Measurements from ENCODE around the gene PGAM5. TPM values are rescaled to one million over a fixed set of nuclear protein-coding genes. Genes with fewer than 3 reads are reported as not detected.
A peak's percentile ranks its signal among the peaks of the same experiment; 100 is the strongest.

The PGAM5 gene
- total RNA-seq, 1 experiment from 2014 or later: 135 TPM

GRCh38 chr12:132695431-132695830 is 15.2 kb upstream of the PGAM5 start:
- POLR2A ChIA-PET (ENCODE audit: unreplicated experiment): no interaction called here
- H3K27ac ChIP-seq (ENCODE audit: low read length): no peak overlapping the region
- no peaks in the 10 kb centered on the region for H3K27me3 ChIP-seq (ENCODE audit: low read length)
- H3K79me2 ChIP-seq (ENCODE audit: low read length): no peaks in the 10 kb centered on the region
- H3K9ac ChIP-seq (ENCODE audit: low read length): no peak overlapping the region
- no peaks in the 10 kb centered on the region for H3K9me2 ChIP-seq (replicated peaks; ENCODE audit: low read length)
- no peaks in the 10 kb centered on the region for H4K20me1 ChIP-seq (ENCODE audit: low read length)
- no peak for DNase-seq
- no peak overlapping the region for H3K4me3 ChIP-seq (ENCODE audit: low read length)
- H3K4me2 ChIP-seq (ENCODE audit: low read length): no peak overlapping the region
- no TSS peak for BruUV-seq (replicated peaks)
- no peak overlapping the region for H2AFZ ChIP-seq (ENCODE audit: low read length)
- peaks cover 11% of the 10 kb centered on the region for H3K4me1 ChIP-seq (ENCODE audit: insufficient read depth, low read length)
- 0 out of 2 replicates have a peak, but pooled peaks cover 11% of the 10 kb centered on the region for H3K36me3 ChIP-seq (ENCODE audit: low read depth, low read length)
- no peaks in the 10 kb centered on the region for H3K9me3 ChIP-seq (ENCODE audit: low read length)
- ATAC-seq: no peak
- CTCF ChIA-PET: no interaction called here
- peaks cover 3% of the 10 kb centered on the region for H3F3A ChIP-seq (ENCODE audit: low read length, unreplicated experiment)
- TF ChIP-seq EZH2 (IDR thresholded peaks at IDR 0.05; ENCODE audit: low read length, unreplicated experiment): no peak
- TF ChIP-seq EZH2phosphoT487 (IDR thresholded peaks at IDR 0.05; ENCODE audit: borderline replicate concordance, low read length): no peak
- no peak for TF ChIP-seq CTCF (conservative IDR thresholded peaks at IDR 0.05; ENCODE audit: low read depth, low read length)
- intact Hi-C loops (cut with micrococcal nuclease): no loop called here

GRCh38 chr12:132698341-132698740 is 12.3 kb upstream of the PGAM5 start:
- 0 out of 2 replicates have a peak, but pooled peaks cover 6% of the 10 kb centered on the region for H3K36me3 ChIP-seq (ENCODE audit: low read depth, low read length)
- H3K4me2 ChIP-seq (ENCODE audit: low read length): no peak overlapping the region
- ATAC-seq (no peak), DNase-seq (no peak)
- intact Hi-C loops (cut with micrococcal nuclease): no loop called here
- no peak overlapping the region for H2AFZ ChIP-seq (ENCODE audit: low read length)
- peaks cover 5% of the 10 kb centered on the region; the same call in 1 of the 2 replicates for H4K20me1 ChIP-seq (ENCODE audit: low read length)
- H3K9ac ChIP-seq (ENCODE audit: low read length): no peak overlapping the region
- no peaks in the 10 kb centered on the region for H3K9me3 ChIP-seq (ENCODE audit: low read length)
- H3K27me3 ChIP-seq (ENCODE audit: low read length): no peaks in the 10 kb centered on the region
- H3K79me2 ChIP-seq (ENCODE audit: low read length): no peaks in the 10 kb centered on the region
- H3K27ac ChIP-seq (ENCODE audit: low read length): no peak overlapping the region
- BruUV-seq (replicated peaks): no TSS peak
- H3F3A ChIP-seq (ENCODE audit: low read length, unreplicated experiment): peaks cover 3% of the 10 kb centered on the region
- H3K4me1 ChIP-seq (ENCODE audit: insufficient read depth, low read length): peaks cover 17% of the 10 kb centered on the region
- ChIA-PET POLR2A (ENCODE audit: unreplicated experiment) (no interaction called here), CTCF (no interaction called here)
- TF ChIP-seq CTCF (conservative IDR thresholded peaks at IDR 0.05; ENCODE audit: low read depth, low read length) (no peak), EZH2phosphoT487 (IDR thresholded peaks at IDR 0.05; ENCODE audit: borderline replicate concordance, low read length) (no peak), EZH2 (IDR thresholded peaks at IDR 0.05; ENCODE audit: low read length, unreplicated experiment) (no peak)
- no peaks in the 10 kb centered on the region for H3K9me2 ChIP-seq (replicated peaks; ENCODE audit: low read length)
- no peak overlapping the region for H3K4me3 ChIP-seq (ENCODE audit: low read length)

- CTCF ChIA-PET: no interaction called here
- H3K4me1 ChIP-seq (ENCODE audit: insufficient read depth, low read length): peaks cover 17% of the 10 kb centered on the region
- intact Hi-C loops (cut with micrococcal nuclease): no loop called here
- no peak overlapping the region for H3K4me3 ChIP-seq (ENCODE audit: low read length)
- peak overlapping the region; percentile 47 for H3K4me2 ChIP-seq (ENCODE audit: low read length)
- H3F3A ChIP-seq (ENCODE audit: low read length, unreplicated experiment): peaks cover 3% of the 10 kb centered on the region
- no peak overlapping the region for H2AFZ ChIP-seq (ENCODE audit: low read length)
- H3K9me3 ChIP-seq (ENCODE audit: low read length): no peaks in the 10 kb centered on the region
- DNase-seq (peak; percentile 96), ATAC-seq (peak; percentile 83)
- POLR2A ChIA-PET (ENCODE audit: unreplicated experiment): no interaction called here
- H3K36me3 ChIP-seq (ENCODE audit: low read depth, low read length): 0 out of 2 replicates have a peak, but pooled peaks cover 6% of the 10 kb centered on the region
- no peaks in the 10 kb centered on the region for H3K79me2 ChIP-seq (ENCODE audit: low read length)
- TF ChIP-seq CTCF (conservative IDR thresholded peaks at IDR 0.05; ENCODE audit: low read depth, low read length) (no peak), EZH2phosphoT487 (IDR thresholded peaks at IDR 0.05; ENCODE audit: borderline replicate concordance, low read length) (no peak), EZH2 (IDR thresholded peaks at IDR 0.05; ENCODE audit: low read length, unreplicated experiment) (no peak)
- H4K20me1 ChIP-seq (ENCODE audit: low read length): peaks cover 5% of the 10 kb centered on the region; the same call in 1 of the 2 replicates
- no TSS peak for BruUV-seq (replicated peaks)
- H3K27me3 ChIP-seq (ENCODE audit: low read length): no peaks in the 10 kb centered on the region
- no peak overlapping the region for H3K9ac ChIP-seq (ENCODE audit: low read length)
- H3K9me2 ChIP-seq (replicated peaks; ENCODE audit: low read length): no peaks in the 10 kb centered on the region
- 0 out of 2 replicates have a peak overlapping the region, but pooled peaks have one; percentile 3 for H3K27ac ChIP-seq (ENCODE audit: low read length)
Observed at GRCh38 chr12:132700212-132700822, 10.3 kb upstream of the PGAM5 start.
